Caco-2 (cell line): ENCODE results near the gene NAA15. TPM values are rescaled to one million over a fixed set of nuclear protein-coding genes. Genes with fewer than 3 reads are reported as not detected.
"Not testable (repeated sequence)": the region's sequence is repeated elsewhere in the genome, so short reads cannot be mapped to it uniquely, and the experiment has no call there.

Source experiments
- BruUV-seq: library from RNA; stranded (reverse); fragments of 400-500 nt; replicated peaks from 2 replicates; lab custom pipeline; 2021; lab: Mats Ljungman, UMichigan
- CTCF ChIA-PET: fragments of 300-600 bp; sonication (Branson Sonifier 250); formaldehyde crosslinking; loops from one replicate; lab custom pipeline; 2022; ENCODE audit warnings: antibody characterized with exemption; lab: Charles Lee
- POLR2A ChIA-PET: fragments of 300-600 bp; sonication (Branson Sonifier 250); formaldehyde crosslinking; loops from one replicate; lab custom pipeline; 2022; ENCODE audit warnings: antibody characterized with exemption; lab: Charles Lee
- DNase-seq, 2 experiments: peaks; one replicate each; pipeline versions ENCODE4 v3.0.0 to v3.0.0-alpha.2; 2020 to 2022
- H3K27me3 ChIP-seq: replicated peaks from 2 replicates; pipeline ENCODE4 v1.6.0; 2011; ENCODE audit warnings: low read length; ENCODE audit not compliant: control insufficient read depth, insufficient read depth
- H3K36me3 ChIP-seq: 2 replicates; pipeline ENCODE4 v1.5.1; 2011; ENCODE audit warnings: low read length; ENCODE audit not compliant: control insufficient read depth, insufficient read depth
- H3K4me1 ChIP-seq: fragments of 250-450 bp; sonication (Bioruptor Pico); 2 replicates; pipeline ENCODE4 v1.5.1; 2020; ENCODE audit warnings: mild to moderate bottlenecking
- H3K4me3 ChIP-seq: 2 replicates; pipeline ENCODE4 v1.5.1; 2011; ENCODE audit warnings: low read depth, mild to moderate bottlenecking, control low read depth, low read length
- H3K9me3 ChIP-seq: fragments of 250-450 bp; sonication (Bioruptor Pico); 2 replicates; pipeline ENCODE4 v1.5.1; 2020; ENCODE audit warnings: mild to moderate bottlenecking, moderate library complexity
- H3K27ac Mint-ChIP-seq: one replicate; pipeline ENCODE4 v1.8.0; 2022; ENCODE audit warnings: mixed read lengths; ENCODE audit not compliant: unreplicated experiment
- H3K27me3 Mint-ChIP-seq: one replicate; pipeline ENCODE4 v1.8.0; 2022; ENCODE audit warnings: mixed read lengths; ENCODE audit not compliant: insufficient read depth, unreplicated experiment
- H3K36me3 Mint-ChIP-seq: one replicate; pipeline ENCODE4 v1.8.0; 2022; ENCODE audit warnings: mild to moderate bottlenecking, mixed read lengths; ENCODE audit not compliant: insufficient read depth, unreplicated experiment
- H3K4me1 Mint-ChIP-seq: one replicate; pipeline ENCODE4 v1.8.0; 2022; ENCODE audit warnings: low read depth, mixed read lengths; ENCODE audit not compliant: unreplicated experiment
- H3K4me3 Mint-ChIP-seq: one replicate; pipeline ENCODE4 v1.8.0; 2022; ENCODE audit warnings: mild to moderate bottlenecking, moderate library complexity, mixed read lengths; ENCODE audit not compliant: unreplicated experiment
- H3K9me3 Mint-ChIP-seq: one replicate; pipeline ENCODE4 v1.8.0; 2022; ENCODE audit warnings: mixed read lengths; ENCODE audit not compliant: unreplicated experiment
- intact Hi-C: fragments of 100-400 bp; cut with micrococcal nuclease; formaldehyde crosslinking; loops from one replicate; pipeline ENCODE4 v1.10.0; 2022; ENCODE audit not compliant: unreplicated experiment
- total RNA-seq: library from RNA; stranded (reverse); gene quantifications from 2 replicates; pipeline ENCODE4 v1.2.3, GENCODE V29; 2022
- TF ChIP-seq, protein P1 (sequence below), 2 experiments: fragments of 200-600 bp in 1 of 2; IDR thresholded peaks; 1 replicate in 1 of 2; 2 replicates in 1 of 2; pipeline versions ENCODE4 v1.5.1 to v1.8.0; 2011 to 2022; ENCODE audit warnings: antibody characterized with exemption in 1 of 2, control low read depth in 1 of 2, inconsistent platforms in 1 of 2, low read depth in 1 of 2, low read length in 1 of 2, mild to moderate bottlenecking in 1 of 2, moderate library complexity in 1 of 2; ENCODE audit not compliant: insufficient read depth in 1 of 2, severe bottlenecking in 1 of 2, unreplicated experiment in 1 of 2

NAA15 gene
- total RNA-seq, 1 experiment from 2014 or later, result 63.1 TPM

DNA sequence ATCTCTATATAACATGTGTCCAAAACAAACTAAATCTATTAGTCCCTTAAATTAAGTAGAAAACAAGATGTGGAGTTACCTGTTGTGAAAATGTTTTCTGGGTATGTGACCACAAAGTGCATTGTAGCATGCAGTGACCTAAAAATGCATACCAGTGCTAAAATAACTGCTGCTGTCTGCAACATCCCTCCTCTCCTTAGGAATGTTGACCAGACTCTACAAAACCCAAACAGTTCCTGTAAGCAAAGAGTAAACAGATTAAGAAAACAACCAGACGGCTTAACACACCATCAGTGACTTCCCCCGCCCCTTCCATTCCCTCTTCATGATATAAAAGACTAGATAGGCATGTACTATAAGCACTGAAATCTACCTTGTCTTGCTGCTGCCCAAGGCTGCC lies 136.8 kb downstream of the NAA15 start:
- H3K27me3 ChIP-seq, result no peaks in the 10 kb centered on the region
- Mint-ChIP-seq H3K4me1 (no peaks in the 10 kb centered on the region), H3K9me3 (peaks cover 33% of the 10 kb centered on the region), H3K27ac (no peak overlapping the region), H3K36me3 (peaks cover 36% of the 10 kb centered on the region), H3K27me3 (no peaks in the 10 kb centered on the region), H3K4me3 (no peak overlapping the region)
- H3K4me1 ChIP-seq, result no peaks in the 10 kb centered on the region
- TF ChIP-seq, protein P1, sequence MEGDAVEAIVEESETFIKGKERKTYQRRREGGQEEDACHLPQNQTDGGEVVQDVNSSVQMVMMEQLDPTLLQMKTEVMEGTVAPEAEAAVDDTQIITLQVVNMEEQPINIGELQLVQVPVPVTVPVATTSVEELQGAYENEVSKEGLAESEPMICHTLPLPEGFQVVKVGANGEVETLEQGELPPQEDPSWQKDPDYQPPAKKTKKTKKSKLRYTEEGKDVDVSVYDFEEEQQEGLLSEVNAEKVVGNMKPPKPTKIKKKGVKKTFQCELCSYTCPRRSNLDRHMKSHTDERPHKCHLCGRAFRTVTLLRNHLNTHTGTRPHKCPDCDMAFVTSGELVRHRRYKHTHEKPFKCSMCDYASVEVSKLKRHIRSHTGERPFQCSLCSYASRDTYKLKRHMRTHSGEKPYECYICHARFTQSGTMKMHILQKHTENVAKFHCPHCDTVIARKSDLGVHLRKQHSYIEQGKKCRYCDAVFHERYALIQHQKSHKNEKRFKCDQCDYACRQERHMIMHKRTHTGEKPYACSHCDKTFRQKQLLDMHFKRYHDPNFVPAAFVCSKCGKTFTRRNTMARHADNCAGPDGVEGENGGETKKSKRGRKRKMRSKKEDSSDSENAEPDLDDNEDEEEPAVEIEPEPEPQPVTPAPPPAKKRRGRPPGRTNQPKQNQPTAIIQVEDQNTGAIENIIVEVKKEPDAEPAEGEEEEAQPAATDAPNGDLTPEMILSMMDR (IDR thresholded peaks at IDR 0.05; ENCODE audit: insufficient read depth in 1 of 2, low read depth in 1 of 2, low read length in 1 of 2, severe bottlenecking in 1 of 2, unreplicated experiment in 1 of 2), result no peak
- ChIA-PET CTCF (no interaction called here), POLR2A (no interaction called here)
- BruUV-seq, result no TSS peak
- peaks cover 5% of the 10 kb centered on the region for H3K9me3 ChIP-seq
- H3K36me3 ChIP-seq, result no peaks in the 10 kb centered on the region
- intact Hi-C loops, result no loop called here
- no peak for DNase-seq
- H3K4me3 ChIP-seq, result no peak overlapping the region

DNA sequence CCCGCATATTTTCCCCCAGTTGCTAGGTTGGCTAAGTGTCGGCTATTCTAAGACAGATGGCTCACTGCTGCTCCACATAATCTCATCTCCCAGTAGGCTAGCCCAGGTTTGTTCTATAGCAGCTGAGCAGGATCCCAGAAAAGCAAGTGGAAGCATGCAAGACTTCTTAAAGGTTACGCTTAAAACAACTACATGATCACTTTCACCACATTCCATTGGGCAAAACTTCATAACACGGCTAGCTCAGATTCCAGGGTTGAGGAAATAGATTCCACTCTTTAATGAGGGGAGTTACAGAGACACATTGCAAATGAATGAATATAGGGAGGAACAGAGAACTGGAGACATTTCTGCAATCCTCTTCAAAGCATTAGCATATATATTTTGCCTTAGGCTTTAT lies 139.7 kb downstream of the NAA15 start:
- H3K36me3 Mint-ChIP-seq, result peaks cover 43% of the 10 kb centered on the region
- no TSS peak for BruUV-seq
- H3K4me3 Mint-ChIP-seq, result no peak overlapping the region
- no peak for DNase-seq
- ChIA-PET POLR2A (no interaction called here), CTCF (no interaction called here)
- H3K27me3 Mint-ChIP-seq, result no peaks in the 10 kb centered on the region
- Histone ChIP-seq H3K4me1 (no peaks in the 10 kb centered on the region), H3K9me3 (peaks cover 5% of the 10 kb centered on the region), H3K36me3 (no peaks in the 10 kb centered on the region), H3K4me3 (no peak overlapping the region), H3K27me3 (no peaks in the 10 kb centered on the region)
- intact Hi-C loops, result no loop called here
- H3K27ac Mint-ChIP-seq, result no peak overlapping the region
- TF ChIP-seq, protein P1 (IDR thresholded peaks at IDR 0.05; ENCODE audit: insufficient read depth in 1 of 2, low read depth in 1 of 2, low read length in 1 of 2, severe bottlenecking in 1 of 2, unreplicated experiment in 1 of 2), result no peak
- H3K4me1 Mint-ChIP-seq, result no peaks in the 10 kb centered on the region
- peaks cover 33% of the 10 kb centered on the region for H3K9me3 Mint-ChIP-seq

DNA sequence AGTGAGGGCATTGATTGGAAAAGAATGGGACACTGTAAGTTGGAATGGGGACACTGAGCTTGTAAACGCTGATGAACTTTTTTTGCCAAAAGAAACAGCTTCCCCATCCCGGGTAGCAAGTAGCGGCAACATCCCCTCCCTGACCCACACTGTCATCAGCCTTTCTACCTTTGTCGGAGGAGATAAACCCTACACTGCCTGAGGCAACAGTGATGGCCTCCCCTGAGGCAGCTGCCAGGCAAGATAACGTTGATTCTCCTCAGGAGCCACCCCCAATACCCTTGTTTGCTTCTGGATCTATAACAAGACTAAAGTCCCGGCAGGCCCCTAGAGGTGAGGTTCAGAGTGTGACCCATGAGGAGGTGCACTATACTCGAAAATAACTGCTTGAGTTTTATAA lies 142.4 kb downstream of the NAA15 start:
- Histone ChIP-seq H3K27me3 (no peaks in the 10 kb centered on the region), H3K4me3 (no peak overlapping the region), H3K36me3 (no peaks in the 10 kb centered on the region), H3K4me1 (no peaks in the 10 kb centered on the region), H3K9me3 (no peaks in the 10 kb centered on the region; the same call in none of the 2 replicates)
- intact Hi-C loops, result no loop called here
- TF ChIP-seq, protein P1 (IDR thresholded peaks at IDR 0.05; ENCODE audit: insufficient read depth in 1 of 2, low read depth in 1 of 2, low read length in 1 of 2, severe bottlenecking in 1 of 2, unreplicated experiment in 1 of 2), result no peak
- Mint-ChIP-seq H3K27me3 (no peaks in the 10 kb centered on the region), H3K36me3 (peaks cover 28% of the 10 kb centered on the region), H3K27ac (no peak overlapping the region), H3K9me3 (peaks cover 20% of the 10 kb centered on the region), H3K4me1 (no peaks in the 10 kb centered on the region), H3K4me3 (no peak overlapping the region)
- no TSS peak for BruUV-seq
- DNase-seq, result no peak
- CTCF ChIA-PET, result no interaction called here
- POLR2A ChIA-PET, result no interaction called here

DNA sequence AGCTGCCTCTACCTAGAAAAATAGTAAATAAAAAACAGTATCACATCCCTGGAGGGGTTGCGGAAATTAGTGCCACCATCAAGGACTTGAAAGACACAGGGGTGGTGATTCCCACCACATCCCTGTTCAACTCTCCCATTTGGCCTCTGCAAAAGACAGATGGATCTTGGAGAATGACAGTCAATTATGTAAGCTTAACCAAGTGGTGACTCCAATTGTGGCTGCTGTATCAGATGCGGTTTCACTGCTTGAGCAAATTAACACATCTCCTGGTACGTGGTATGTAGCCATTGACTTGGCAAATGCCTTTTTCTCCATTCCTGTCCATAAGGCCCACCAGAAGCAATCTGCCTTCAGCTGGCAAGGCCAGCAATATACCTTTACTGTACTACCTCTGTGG lies 143.6 kb downstream of the NAA15 start:
- H3K27me3 Mint-ChIP-seq, H3K36me3 ChIP-seq, POLR2A ChIA-PET, H3K9me3 ChIP-seq, BruUV-seq, intact Hi-C loops, H3K4me1 ChIP-seq, H3K4me3 Mint-ChIP-seq, H3K27ac Mint-ChIP-seq, H3K4me3 ChIP-seq, CTCF ChIA-PET, H3K4me1 Mint-ChIP-seq, DNase-seq, H3K27me3 ChIP-seq: not testable (repeated sequence)
- peaks cover 16% of the 10 kb centered on the region for H3K9me3 Mint-ChIP-seq
- H3K36me3 Mint-ChIP-seq, result peaks cover 23% of the 10 kb centered on the region

DNA sequence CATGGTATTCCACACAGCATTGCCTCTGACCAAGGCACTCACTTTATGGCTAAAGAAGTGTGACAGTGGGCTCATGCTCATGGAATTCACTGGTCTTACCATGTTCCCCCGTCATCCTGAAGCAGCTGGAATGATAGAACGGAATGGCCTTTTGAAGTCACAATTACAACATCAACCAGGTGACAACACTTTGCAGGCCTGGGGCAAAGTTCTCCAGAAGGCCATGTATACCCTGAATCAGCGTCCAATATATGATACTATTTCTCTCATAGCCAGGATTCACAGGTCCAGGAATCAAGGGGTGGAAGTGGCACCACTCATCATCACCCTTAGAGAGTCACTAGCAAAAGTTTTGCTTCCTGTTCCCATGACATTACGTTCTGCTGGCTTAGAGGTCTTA lies 145.8 kb downstream of the NAA15 start:
- H3K27ac Mint-ChIP-seq, H3K9me3 ChIP-seq, CTCF ChIA-PET, H3K4me3 ChIP-seq, POLR2A ChIA-PET, BruUV-seq, H3K9me3 Mint-ChIP-seq, DNase-seq, intact Hi-C loops, H3K27me3 ChIP-seq, H3K36me3 ChIP-seq, H3K4me1 ChIP-seq, H3K27me3 Mint-ChIP-seq, H3K4me3 Mint-ChIP-seq, H3K4me1 Mint-ChIP-seq: not testable (repeated sequence)
- peaks cover 18% of the 10 kb centered on the region for H3K36me3 Mint-ChIP-seq
